Measurements from ENCODE around the gene AK5.

- no peak for TF ChIP-seq EZH2phosphoT487 (IDR thresholded peaks at IDR 0.05; ENCODE audit: borderline replicate concordance, low read length)
- TF ChIP-seq, protein P1, sequence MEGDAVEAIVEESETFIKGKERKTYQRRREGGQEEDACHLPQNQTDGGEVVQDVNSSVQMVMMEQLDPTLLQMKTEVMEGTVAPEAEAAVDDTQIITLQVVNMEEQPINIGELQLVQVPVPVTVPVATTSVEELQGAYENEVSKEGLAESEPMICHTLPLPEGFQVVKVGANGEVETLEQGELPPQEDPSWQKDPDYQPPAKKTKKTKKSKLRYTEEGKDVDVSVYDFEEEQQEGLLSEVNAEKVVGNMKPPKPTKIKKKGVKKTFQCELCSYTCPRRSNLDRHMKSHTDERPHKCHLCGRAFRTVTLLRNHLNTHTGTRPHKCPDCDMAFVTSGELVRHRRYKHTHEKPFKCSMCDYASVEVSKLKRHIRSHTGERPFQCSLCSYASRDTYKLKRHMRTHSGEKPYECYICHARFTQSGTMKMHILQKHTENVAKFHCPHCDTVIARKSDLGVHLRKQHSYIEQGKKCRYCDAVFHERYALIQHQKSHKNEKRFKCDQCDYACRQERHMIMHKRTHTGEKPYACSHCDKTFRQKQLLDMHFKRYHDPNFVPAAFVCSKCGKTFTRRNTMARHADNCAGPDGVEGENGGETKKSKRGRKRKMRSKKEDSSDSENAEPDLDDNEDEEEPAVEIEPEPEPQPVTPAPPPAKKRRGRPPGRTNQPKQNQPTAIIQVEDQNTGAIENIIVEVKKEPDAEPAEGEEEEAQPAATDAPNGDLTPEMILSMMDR (IDR thresholded peaks at IDR 0.05; ENCODE audit: low read depth, low read length, poor library complexity, severe bottlenecking) = no peak
These were observed 7.9 kb upstream of the AK5 start for GRCh38 chr1:77273891-77274290.
